Measurements from ENCODE around the gene SLC31A2.

GRCh38 chr9:113125386-113126035 is 25.3 kb upstream of the SLC31A2 start:
- TF ChIP-seq POLR2A (IDR thresholded peaks at IDR 0.05; ENCODE audit: low read length) = no peak
- TF ChIP-seq GATA1 (IDR thresholded peaks at IDR 0.05; ENCODE audit: low read depth, low read length) = no peak
